ENCODE results near the gene AFF3.

DNA sequence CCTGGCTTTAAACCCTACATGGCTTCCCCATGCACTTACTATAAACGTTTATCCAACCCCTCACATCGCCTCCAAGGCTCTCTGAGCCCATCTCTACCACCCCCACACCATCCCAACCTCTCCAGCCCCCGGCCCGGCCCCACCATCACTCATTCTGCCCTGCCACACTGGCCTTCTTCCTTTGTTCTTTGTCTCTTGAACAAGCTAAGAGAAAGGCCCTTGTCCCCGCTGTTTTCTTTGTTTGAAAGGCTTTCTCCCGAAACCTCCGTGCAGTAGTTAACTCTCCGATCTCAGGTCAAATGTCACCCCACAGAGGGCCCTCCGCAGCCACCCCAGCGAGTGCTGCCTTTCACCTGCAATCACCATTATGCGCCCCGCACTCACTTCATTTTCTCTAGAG, 100.4 kb downstream of the AFF3 start:
- TF ChIP-seq, protein P1, sequence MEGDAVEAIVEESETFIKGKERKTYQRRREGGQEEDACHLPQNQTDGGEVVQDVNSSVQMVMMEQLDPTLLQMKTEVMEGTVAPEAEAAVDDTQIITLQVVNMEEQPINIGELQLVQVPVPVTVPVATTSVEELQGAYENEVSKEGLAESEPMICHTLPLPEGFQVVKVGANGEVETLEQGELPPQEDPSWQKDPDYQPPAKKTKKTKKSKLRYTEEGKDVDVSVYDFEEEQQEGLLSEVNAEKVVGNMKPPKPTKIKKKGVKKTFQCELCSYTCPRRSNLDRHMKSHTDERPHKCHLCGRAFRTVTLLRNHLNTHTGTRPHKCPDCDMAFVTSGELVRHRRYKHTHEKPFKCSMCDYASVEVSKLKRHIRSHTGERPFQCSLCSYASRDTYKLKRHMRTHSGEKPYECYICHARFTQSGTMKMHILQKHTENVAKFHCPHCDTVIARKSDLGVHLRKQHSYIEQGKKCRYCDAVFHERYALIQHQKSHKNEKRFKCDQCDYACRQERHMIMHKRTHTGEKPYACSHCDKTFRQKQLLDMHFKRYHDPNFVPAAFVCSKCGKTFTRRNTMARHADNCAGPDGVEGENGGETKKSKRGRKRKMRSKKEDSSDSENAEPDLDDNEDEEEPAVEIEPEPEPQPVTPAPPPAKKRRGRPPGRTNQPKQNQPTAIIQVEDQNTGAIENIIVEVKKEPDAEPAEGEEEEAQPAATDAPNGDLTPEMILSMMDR (IDR thresholded peaks at IDR 0.05) = no peak
- TF ChIP-seq POLR2A (IDR thresholded peaks at IDR 0.05) = no peak
